Measurements from ENCODE around the gene SIPA1L3. TPM values are rescaled to one million over a fixed set of nuclear protein-coding genes. Genes with fewer than 3 reads are reported as not detected.

The SIPA1L3 gene
- polyA plus RNA-seq, 1 donor from 2014 or later = 2.8 TPM

DNA sequence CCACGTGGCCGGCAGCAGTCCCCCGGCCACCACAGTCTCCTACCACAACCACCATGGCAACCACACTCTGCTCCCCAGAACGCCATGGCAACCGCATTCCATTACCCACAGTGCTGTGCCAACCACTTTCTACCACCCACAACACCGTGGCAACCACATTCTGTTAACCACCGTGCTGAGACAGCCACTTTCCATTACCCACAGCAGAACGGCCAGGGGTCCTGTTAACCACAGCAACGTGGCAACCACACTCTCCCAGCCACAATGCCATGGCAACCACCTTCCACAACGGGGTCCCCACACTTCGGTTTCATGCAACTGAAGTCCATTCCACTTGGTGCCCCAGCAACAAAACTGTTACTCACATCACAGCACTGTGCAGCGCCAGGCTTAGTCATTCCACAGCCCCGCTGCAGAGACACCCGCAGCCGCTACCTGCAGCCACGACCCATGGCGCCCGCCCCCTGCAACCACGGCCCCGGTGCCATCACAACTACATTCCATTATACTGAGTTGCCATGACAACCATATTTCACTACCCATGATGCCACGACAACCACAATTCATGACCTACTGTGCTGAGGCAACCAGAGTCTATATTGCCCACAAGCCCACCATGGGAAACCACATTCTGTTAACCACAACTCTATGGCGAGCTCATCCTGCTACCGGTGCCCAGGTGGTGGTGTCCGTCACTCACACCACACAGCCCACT is 307.1 kb downstream of the SIPA1L3 start (continued):
- TF ChIP-seq, protein P1, sequence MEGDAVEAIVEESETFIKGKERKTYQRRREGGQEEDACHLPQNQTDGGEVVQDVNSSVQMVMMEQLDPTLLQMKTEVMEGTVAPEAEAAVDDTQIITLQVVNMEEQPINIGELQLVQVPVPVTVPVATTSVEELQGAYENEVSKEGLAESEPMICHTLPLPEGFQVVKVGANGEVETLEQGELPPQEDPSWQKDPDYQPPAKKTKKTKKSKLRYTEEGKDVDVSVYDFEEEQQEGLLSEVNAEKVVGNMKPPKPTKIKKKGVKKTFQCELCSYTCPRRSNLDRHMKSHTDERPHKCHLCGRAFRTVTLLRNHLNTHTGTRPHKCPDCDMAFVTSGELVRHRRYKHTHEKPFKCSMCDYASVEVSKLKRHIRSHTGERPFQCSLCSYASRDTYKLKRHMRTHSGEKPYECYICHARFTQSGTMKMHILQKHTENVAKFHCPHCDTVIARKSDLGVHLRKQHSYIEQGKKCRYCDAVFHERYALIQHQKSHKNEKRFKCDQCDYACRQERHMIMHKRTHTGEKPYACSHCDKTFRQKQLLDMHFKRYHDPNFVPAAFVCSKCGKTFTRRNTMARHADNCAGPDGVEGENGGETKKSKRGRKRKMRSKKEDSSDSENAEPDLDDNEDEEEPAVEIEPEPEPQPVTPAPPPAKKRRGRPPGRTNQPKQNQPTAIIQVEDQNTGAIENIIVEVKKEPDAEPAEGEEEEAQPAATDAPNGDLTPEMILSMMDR (IDR thresholded peaks at IDR 0.05; ENCODE audit: poor library complexity, severe bottlenecking) = no peak

DNA sequence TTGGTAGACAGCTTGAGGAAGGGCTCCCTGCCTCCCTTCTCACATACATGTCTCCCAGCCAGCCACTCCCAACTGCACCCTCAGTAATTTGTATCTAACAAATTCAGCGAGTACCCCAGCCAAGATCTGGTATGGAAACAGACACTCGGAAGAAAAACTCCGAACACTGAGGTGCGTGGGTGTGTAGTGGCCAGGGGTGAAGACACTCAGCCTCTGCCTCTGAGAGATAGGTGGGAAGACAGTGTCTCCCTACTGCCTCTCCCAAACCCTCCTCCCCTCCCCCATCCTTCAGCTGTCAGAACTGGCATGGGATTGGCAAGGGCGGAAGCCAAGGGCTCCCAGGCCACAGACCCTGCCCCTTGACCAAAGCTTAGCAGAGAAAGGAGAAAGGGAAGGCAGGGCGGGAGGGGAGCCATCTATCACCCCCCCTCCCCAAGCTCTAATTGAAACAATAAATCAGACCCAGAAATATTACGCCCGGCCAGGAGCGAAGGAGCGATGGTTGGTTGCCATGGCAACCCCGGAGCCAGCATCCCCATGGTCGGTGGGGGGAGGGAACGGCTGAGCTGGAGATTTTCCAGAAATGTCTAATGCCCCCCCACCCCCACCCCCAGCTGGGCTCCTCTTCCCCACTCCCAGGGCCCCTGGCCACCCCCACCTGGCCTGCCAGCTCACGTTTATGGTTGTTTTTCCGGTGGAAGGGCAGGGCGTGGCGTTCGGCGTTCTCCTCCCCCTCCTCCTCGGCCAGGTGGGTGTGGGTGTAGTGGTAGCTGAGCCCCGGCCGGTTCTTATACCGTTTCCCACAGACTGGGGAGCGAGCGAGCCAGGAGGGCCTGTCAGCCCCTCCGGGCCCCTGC is 310.0 kb downstream of the SIPA1L3 start:
- Histone ChIP-seq H3K79me2 (replicated peaks; ENCODE audit: insufficient read depth, low read length) (no peaks in the 10 kb centered on the region), H3K27ac (ENCODE audit: low read length) (no peak overlapping the region), H3K9me3 (ENCODE audit: low read length) (no peaks in the 10 kb centered on the region), H3F3A (ENCODE audit: insufficient read depth, low read length, poor library complexity, severe bottlenecking) (no peaks in the 10 kb centered on the region), H3K4me2 (ENCODE audit: low read length) (no peak overlapping the region), H3K27me3 (ENCODE audit: insufficient read depth, low read depth, low read length) (no peaks in the 10 kb centered on the region), H3K4me3 (ENCODE audit: low read length) (peak overlapping the region; percentile 17), H4K20me1 (ENCODE audit: insufficient read depth) (no peaks in the 10 kb centered on the region), H3K9me2 (ENCODE audit: insufficient read depth, low read length) (no peaks in the 10 kb centered on the region), H2AFZ (ENCODE audit: low read depth, low read length) (no peak overlapping the region), H3K9ac (ENCODE audit: low read length) (peak overlapping the region; percentile 16), H3K36me3 (ENCODE audit: insufficient read depth, low read length) (no peaks in the 10 kb centered on the region)
- TF ChIP-seq SMC3 (conservative IDR thresholded peaks at IDR 0.05; ENCODE audit: poor library complexity) (no peak), MXI1 (conservative IDR thresholded peaks at IDR 0.05; ENCODE audit: poor library complexity, severe bottlenecking) (no peak), EZH2 (IDR thresholded peaks at IDR 0.05; ENCODE audit: borderline replicate concordance, insufficient read depth, low read length, poor library complexity, severe bottlenecking) (no peak), POLR2AphosphoS5 (IDR thresholded peaks at IDR 0.05) (no peak), EP300 (conservative IDR thresholded peaks at IDR 0.05; ENCODE audit: poor library complexity, severe bottlenecking) (no peak), TAF1 (IDR thresholded peaks at IDR 0.05; ENCODE audit: low read depth) (no peak), RAD21 (conservative IDR thresholded peaks at IDR 0.05) (no peak)
- TF ChIP-seq, protein P2, sequence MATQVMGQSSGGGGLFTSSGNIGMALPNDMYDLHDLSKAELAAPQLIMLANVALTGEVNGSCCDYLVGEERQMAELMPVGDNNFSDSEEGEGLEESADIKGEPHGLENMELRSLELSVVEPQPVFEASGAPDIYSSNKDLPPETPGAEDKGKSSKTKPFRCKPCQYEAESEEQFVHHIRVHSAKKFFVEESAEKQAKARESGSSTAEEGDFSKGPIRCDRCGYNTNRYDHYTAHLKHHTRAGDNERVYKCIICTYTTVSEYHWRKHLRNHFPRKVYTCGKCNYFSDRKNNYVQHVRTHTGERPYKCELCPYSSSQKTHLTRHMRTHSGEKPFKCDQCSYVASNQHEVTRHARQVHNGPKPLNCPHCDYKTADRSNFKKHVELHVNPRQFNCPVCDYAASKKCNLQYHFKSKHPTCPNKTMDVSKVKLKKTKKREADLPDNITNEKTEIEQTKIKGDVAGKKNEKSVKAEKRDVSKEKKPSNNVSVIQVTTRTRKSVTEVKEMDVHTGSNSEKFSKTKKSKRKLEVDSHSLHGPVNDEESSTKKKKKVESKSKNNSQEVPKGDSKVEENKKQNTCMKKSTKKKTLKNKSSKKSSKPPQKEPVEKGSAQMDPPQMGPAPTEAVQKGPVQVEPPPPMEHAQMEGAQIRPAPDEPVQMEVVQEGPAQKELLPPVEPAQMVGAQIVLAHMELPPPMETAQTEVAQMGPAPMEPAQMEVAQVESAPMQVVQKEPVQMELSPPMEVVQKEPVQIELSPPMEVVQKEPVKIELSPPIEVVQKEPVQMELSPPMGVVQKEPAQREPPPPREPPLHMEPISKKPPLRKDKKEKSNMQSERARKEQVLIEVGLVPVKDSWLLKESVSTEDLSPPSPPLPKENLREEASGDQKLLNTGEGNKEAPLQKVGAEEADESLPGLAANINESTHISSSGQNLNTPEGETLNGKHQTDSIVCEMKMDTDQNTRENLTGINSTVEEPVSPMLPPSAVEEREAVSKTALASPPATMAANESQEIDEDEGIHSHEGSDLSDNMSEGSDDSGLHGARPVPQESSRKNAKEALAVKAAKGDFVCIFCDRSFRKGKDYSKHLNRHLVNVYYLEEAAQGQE (IDR thresholded peaks at IDR 0.05; ENCODE audit: borderline replicate concordance) = no peak
- TF ChIP-seq, protein P1 (IDR thresholded peaks at IDR 0.05; ENCODE audit: poor library complexity, severe bottlenecking) = no peak

Data from neural cell (in vitro differentiated cells).